K562 (cell line): ENCODE data around the gene USH2A.

Experiments
- CTCF ChIP-seq, 3 experiments: IDR thresholded peaks in 2 of 3; conservative IDR thresholded peaks in 1 of 3; 2 replicates each; pipeline ENCODE4 v1.5.1; 2011 to 2012; ENCODE audit warnings: low read length in 3 of 3, mild to moderate bottlenecking in 3 of 3, control low read depth in 2 of 3, improper control_type of control experiment in 1 of 3, inconsistent platforms in 1 of 3, low read depth in 1 of 3, mixed read lengths in 1 of 3, moderate library complexity in 1 of 3; ENCODE audit not compliant: insufficient read depth in 2 of 3
- ESRRB ChIP-seq: fragments of 250-450 bp; sonication (Bioruptor Pico); IDR thresholded peaks from 2 replicates; pipeline ENCODE4 v1.5.0; 2020; ENCODE audit warnings: mild to moderate bottlenecking, moderate library complexity, borderline replicate concordance
- HBP1 ChIP-seq: fragments of 450-650 bp; formaldehyde crosslinking; IDR thresholded peaks from 2 replicates; pipeline ENCODE4 v1.4.0; 2022; ENCODE audit warnings: missing genetic modification characterization
- MXD1 ChIP-seq: fragments of 250-450 bp; sonication (Bioruptor Pico); IDR thresholded peaks from 2 replicates; pipeline ENCODE4 v1.8.0; 2021; ENCODE audit warnings: borderline replicate concordance, mild to moderate bottlenecking, moderate library complexity; ENCODE audit not compliant: poor library complexity, severe bottlenecking
- NR2C1 ChIP-seq, 2 experiments: fragments of 450-650 bp; IDR thresholded peaks; 2 replicates each; pipeline ENCODE4 v1.6.1; 2017; ENCODE audit warnings: mild to moderate bottlenecking in 2 of 2, antibody characterized with exemption in 1 of 2, inconsistent platforms in 1 of 2, missing compliant biosample characterization in 1 of 2, missing genetic modification characterization in 1 of 2
- POLR2AphosphoS5 ChIP-seq: IDR thresholded peaks from 2 replicates; pipeline ENCODE4 v1.6.1; 2011; ENCODE audit warnings: mild to moderate bottlenecking, low read depth, low read length, moderate library complexity; ENCODE audit not compliant: control insufficient read depth, insufficient read depth
- ZC3H11A ChIP-seq: IDR thresholded peaks from 2 replicates; pipeline ENCODE4 v1.6.1; 2012; ENCODE audit warnings: low read depth, low read length, improper control_type of control experiment

DNA sequence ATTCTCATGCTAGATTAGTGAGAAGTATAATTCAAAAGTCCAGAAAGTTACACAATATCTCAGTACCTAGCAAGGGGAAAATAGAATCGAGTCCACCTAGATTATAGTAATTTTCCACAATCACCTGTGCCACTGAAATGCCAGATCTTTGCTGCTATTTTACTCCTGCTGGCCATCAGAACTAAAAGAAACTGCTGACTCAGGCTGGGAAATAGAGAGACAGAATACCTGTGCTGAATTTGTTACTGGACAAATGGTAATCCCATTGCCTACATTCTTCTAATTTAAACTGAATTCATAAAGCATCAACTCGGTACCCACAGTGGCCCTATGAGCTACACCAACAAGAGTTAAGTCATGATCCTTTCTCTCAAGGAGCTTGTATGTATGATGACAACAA lies 55.0 kb downstream of the USH2A start:
- TF ChIP-seq CTCF (IDR thresholded peaks at IDR 0.05 in 2 of 3, conservative IDR thresholded peaks at IDR 0.05 in 1 of 3; ENCODE audit: insufficient read depth in 2 of 3, low read depth in 1 of 3, low read length in 3 of 3), result no peak
- TF ChIP-seq POLR2AphosphoS5, result no peak
- no peak for TF ChIP-seq MXD1 (CRISPR knock-in tag)
- no peak for TF ChIP-seq ESRRB (CRISPR knock-in tag)
- TF ChIP-seq HBP1 (CRISPR knock-in tag), result no peak
- no peak for TF ChIP-seq NR2C1 (IDR thresholded peaks at IDR 0.05)
- TF ChIP-seq NR2C1 (tag; IDR thresholded peaks at IDR 0.05), result no peak
- no peak for TF ChIP-seq ZC3H11A
